ENCODE data around the gene MRTFB.

MRTFB gene

DNA sequence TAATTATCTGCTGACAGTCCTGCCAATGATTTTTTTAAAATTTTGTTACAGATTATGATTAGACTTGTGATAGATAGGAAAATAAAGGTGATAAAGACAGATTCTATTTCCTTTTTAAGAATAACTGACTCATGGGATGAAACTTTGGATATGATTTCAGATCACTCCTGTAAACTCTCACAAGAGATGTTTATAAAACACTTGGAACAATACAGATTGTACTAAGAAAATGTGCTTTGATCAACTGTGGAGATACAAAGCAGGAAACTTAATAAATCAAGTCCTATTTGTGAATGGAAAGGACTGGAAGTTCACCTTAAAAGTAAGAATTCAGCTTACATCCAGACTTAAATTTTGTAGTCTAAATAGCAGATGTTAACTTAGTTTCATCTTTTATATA is 21.4 kb downstream of the MRTFB start:
- H3K4me3 ChIP-seq (replicated peaks; ENCODE audit: low read depth, low read length), result no peak overlapping the region
- no peak for DNase-seq (ENCODE audit: extremely low read depth, low read depth)
- TF ChIP-seq, protein P1, sequence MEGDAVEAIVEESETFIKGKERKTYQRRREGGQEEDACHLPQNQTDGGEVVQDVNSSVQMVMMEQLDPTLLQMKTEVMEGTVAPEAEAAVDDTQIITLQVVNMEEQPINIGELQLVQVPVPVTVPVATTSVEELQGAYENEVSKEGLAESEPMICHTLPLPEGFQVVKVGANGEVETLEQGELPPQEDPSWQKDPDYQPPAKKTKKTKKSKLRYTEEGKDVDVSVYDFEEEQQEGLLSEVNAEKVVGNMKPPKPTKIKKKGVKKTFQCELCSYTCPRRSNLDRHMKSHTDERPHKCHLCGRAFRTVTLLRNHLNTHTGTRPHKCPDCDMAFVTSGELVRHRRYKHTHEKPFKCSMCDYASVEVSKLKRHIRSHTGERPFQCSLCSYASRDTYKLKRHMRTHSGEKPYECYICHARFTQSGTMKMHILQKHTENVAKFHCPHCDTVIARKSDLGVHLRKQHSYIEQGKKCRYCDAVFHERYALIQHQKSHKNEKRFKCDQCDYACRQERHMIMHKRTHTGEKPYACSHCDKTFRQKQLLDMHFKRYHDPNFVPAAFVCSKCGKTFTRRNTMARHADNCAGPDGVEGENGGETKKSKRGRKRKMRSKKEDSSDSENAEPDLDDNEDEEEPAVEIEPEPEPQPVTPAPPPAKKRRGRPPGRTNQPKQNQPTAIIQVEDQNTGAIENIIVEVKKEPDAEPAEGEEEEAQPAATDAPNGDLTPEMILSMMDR (IDR thresholded peaks at IDR 0.05; ENCODE audit: low read depth, low read length, missing control alignments), result no peak

DNA sequence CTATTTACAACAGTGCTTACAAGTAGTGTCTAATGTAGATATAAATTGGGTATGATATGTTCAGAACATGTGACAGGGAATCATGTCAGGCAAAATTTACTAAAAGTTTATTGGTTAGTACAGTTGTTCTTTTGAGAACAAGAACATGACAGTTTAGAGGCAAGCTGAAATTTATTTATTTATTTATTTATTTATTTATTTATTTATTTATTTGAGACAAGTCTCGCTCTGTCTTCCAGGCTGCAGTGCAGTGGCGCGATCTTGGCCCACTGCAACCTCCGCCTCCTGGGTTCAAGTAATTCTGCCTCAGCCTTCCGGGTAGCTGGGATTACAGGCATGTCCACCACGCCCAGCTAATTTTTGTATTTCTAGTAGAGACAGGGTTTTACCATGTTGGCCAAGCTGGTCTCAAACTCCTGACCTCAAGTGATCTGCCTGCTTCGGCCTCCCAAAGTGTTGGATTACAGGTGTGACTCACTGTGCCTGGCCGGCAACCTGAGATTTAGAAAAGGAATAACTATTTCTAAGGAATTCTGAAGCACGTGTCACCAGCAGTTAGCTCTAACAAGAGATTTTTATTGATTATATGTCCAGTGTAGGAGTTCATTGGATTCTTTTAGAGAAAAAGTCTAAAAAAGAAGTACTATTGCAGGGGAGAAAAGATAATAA is 24.9 kb downstream of the MRTFB start:
- no peak overlapping the region for H3K4me3 ChIP-seq (replicated peaks; ENCODE audit: low read depth, low read length)
- DNase-seq (ENCODE audit: extremely low read depth, low read depth), result no peak
- TF ChIP-seq, protein P1 (IDR thresholded peaks at IDR 0.05; ENCODE audit: low read depth, low read length, missing control alignments), result no peak

DNA sequence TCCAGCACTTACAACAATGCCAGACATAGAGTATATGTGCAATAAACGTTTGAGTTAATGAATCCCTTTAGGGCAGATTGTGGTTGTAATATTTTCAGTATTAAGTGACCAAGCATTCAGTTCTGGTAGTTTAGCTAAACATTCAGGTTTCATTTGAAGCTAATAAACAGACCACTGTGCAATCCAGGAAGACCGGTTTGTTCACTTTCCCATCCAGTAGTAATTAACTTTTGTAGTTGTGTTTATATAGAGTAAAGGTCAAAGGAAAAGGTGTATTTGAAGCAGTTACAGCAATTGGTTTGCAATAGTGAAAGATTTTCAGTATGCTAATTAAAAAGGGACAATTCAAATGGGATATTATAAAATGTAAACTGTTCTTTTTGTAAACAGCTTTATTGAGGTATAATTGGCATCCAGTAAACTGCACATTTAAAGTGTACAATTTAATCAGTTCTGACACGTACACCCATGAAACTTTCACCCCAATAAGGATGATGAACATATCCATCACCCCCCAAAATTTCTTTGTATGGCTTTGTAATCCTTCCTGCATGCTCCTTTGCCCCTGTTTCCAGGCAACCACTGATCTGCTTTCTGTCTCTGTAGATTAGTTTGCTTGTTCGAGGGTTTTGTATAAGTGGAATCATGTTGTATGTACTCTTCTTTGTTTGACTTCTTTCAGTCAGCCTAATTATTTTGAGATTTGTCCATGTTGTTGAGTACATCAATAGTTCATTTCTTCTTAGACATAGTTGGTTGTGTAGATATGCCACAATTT is 26.3 kb downstream of the MRTFB start:
- TF ChIP-seq, protein P1 (IDR thresholded peaks at IDR 0.05; ENCODE audit: low read depth, low read length, missing control alignments), result no peak
- H3K4me3 ChIP-seq (replicated peaks; ENCODE audit: low read depth, low read length), result no peak overlapping the region
- DNase-seq (ENCODE audit: extremely low read depth, low read depth), result no peak

DNA sequence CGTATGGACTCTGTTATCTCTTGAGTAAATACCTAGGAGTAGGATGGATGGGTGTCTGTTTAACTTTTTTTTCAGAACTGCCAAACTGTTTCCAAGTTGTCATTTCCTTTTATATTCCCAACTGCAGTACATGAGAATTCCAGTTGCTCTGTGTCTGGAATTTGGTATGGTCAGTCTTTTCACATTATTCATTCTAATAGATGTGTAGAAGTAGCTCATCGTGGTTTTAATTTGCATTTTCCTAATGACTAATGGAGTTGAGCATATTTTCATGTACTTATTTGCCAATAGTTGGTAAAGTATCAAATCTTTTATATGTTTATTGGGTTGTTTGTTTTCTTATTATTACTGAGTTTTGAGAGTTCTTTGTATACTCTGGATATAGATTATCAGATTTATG is 27.0 kb downstream of the MRTFB start:
- no peak overlapping the region for H3K4me3 ChIP-seq (replicated peaks; ENCODE audit: low read depth, low read length)
- TF ChIP-seq, protein P1 (IDR thresholded peaks at IDR 0.05; ENCODE audit: low read depth, low read length, missing control alignments), result no peak
- DNase-seq (ENCODE audit: extremely low read depth, low read depth), result no peak

DNA sequence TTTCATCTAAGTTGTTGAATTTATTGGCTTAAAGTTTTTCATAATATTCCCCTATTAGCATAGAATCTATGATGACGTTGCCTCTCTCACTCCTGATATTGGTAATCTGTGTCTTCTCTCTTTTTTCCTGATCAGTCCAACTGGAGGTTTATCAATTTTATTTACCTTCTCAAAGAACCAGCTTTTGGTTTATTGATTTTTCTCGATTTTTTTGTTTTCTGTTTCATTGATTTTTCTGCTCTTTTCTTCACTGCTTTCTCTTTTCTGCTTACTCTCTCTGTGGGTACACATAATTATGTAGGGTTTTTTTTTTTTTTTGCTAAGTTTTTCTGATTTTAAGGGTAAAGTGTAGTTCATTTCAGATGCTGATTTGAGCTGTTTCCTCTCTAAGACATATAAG is 29.7 kb downstream of the MRTFB start:
- no peak for DNase-seq (ENCODE audit: extremely low read depth, low read depth)
- no peak overlapping the region for H3K4me3 ChIP-seq (replicated peaks; ENCODE audit: low read depth, low read length)
- TF ChIP-seq, protein P1 (IDR thresholded peaks at IDR 0.05; ENCODE audit: low read depth, low read length, missing control alignments), result no peak

DNA sequence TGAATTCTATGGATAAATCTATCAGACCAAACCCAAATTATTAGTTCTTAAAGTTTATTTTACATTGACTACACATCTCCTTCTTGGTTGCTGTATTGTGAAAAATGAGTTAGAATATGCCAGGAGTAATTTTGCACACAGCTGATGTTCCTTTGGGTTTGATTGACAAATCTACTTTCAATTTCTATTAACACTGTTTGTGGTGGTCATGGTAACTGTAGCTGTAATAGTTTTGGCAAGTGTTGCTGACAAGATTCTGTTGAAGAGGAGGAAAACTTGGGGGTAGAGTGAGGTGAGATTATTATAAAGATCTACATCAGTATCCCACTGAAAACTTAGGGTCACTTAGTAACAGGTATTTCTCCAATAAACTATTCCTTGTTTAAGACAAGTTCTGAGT is 30.3 kb downstream of the MRTFB start:
- H3K4me3 ChIP-seq (replicated peaks; ENCODE audit: low read depth, low read length), result no peak overlapping the region
- TF ChIP-seq, protein P1 (IDR thresholded peaks at IDR 0.05; ENCODE audit: low read depth, low read length, missing control alignments), result no peak
- no peak for DNase-seq (ENCODE audit: extremely low read depth, low read depth)
